ENCODE data around the gene MANF.

DNA sequence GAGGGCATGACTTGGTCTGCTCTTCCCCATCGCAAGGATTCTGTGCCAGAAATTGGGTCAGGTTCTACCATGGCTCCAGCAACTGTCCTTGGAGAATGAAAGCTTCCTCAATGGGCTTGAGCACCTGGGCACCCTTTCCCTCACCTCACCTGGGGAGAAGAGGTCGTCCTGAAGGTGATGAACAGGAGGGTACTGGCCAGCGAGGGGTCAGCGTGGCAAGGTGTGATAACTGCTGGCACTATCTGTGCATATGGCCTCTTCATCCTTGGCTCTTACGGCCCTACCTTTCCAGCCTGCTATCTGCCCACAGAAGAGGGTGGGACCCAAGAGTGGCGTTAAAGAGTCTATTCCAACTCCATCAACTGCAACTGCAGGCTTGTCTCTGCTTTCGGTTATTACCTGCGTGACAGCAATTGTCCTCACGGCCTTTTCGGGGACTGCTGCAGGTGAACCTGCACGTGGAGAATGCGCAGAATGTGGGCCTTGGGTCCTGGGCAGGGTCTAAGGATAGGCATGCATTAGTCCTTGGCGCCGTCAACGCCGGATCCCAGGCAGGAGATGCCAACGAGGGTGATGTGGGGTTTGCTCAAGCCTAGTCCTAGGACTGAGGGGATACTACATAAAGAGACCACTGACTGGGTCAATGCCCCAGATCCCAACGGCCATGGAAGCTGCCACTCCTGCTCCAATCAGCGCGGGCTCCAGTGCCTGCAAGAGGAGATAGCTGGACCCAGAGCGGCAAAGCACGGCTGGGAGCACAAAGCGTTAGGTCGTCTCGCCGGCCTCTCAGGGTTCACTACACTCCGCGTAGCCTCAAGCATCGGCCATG lies 5.4 kb downstream of the MANF start:
- TF ChIP-seq POLR2A (IDR thresholded peaks at IDR 0.05): no peak
- TF ChIP-seq, protein P1, sequence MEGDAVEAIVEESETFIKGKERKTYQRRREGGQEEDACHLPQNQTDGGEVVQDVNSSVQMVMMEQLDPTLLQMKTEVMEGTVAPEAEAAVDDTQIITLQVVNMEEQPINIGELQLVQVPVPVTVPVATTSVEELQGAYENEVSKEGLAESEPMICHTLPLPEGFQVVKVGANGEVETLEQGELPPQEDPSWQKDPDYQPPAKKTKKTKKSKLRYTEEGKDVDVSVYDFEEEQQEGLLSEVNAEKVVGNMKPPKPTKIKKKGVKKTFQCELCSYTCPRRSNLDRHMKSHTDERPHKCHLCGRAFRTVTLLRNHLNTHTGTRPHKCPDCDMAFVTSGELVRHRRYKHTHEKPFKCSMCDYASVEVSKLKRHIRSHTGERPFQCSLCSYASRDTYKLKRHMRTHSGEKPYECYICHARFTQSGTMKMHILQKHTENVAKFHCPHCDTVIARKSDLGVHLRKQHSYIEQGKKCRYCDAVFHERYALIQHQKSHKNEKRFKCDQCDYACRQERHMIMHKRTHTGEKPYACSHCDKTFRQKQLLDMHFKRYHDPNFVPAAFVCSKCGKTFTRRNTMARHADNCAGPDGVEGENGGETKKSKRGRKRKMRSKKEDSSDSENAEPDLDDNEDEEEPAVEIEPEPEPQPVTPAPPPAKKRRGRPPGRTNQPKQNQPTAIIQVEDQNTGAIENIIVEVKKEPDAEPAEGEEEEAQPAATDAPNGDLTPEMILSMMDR (IDR thresholded peaks at IDR 0.05): no peak
- no peak for TF ChIP-seq EP300 (IDR thresholded peaks at IDR 0.05)

Measured in tibial nerve (tissue), 4 donors.